COLO668 (cell line): ENCODE data around the gene SIMC1.

Experiments
- DNase-seq: peaks from one replicate; lab custom pipeline; 2025; ENCODE audit not compliant: unreplicated experiment; lab: John Stamatoyannopoulos, UW

SIMC1 gene

GRCh38 chr5:176387384-176387925 is 149.2 kb downstream of the SIMC1 start:
- DNase-seq: no peak

GRCh38 chr5:176388003-176388443 is 149.8 kb downstream of the SIMC1 start:
- peak; percentile 13 for DNase-seq

- peak; percentile 97 for DNase-seq
Observed at GRCh38 chr5:176388444-176389134, 150.4 kb downstream of the SIMC1 start, which contains the start of the genes HIGD2A and NOP16. HIGD2A (plus strand) TSS chr5:176388751; CDS start chr5:176388820, 69 bp downstream. NOP16 (minus strand) TSS chr5:176388598; CDS start chr5:176388539, 59 bp downstream.

- DNase-seq: no peak
Observed at GRCh38 chr5:176389135-176390123, 151.2 kb downstream of the SIMC1 start.

GRCh38 chr5:176391479-176391878 is 153.3 kb downstream of the SIMC1 start:
- DNase-seq: no peak

GRCh38 chr5:176391999-176392398 is 153.8 kb downstream of the SIMC1 start:
- no peak for DNase-seq

- DNase-seq: no peak
Observed at GRCh38 chr5:176392526-176392925, 154.3 kb downstream of the SIMC1 start.

- DNase-seq: no peak
Observed at GRCh38 chr5:176394096-176394495, 155.9 kb downstream of the SIMC1 start.

GRCh38 chr5:176394881-176395675 is 156.9 kb downstream of the SIMC1 start:
- no peak for DNase-seq
